Uterus (tissue), 4 donors: Measurements from ENCODE around the gene ATXN10. TPM values are rescaled to one million over a fixed set of nuclear protein-coding genes. Genes with fewer than 3 reads are reported as not detected.

Source experiments
- DNase-seq, 2 donors: peaks; one replicate each; pipeline ENCODE4 v3.0.0-alpha.2; 2019 to 2020
- H3K27ac ChIP-seq, 2 donors: fragments of 200-600 bp; sonication (generic); 1 replicate in 1 of 2; 2 replicates in 1 of 2; pipeline ENCODE4 v1.5.1; 2016 to 2018
- H3K27me3 ChIP-seq, 2 donors: fragments of 200-600 bp; sonication (generic); one replicate each; pipeline ENCODE4 v1.5.1; 2018 to 2019; ENCODE audit warnings: control low read depth in 1 of 2
- H3K36me3 ChIP-seq, 2 donors: fragments of 200-600 bp; sonication (generic); one replicate each; pipeline ENCODE4 v1.5.1; 2019; ENCODE audit warnings: control low read depth in 1 of 2
- H3K4me1 ChIP-seq, 2 donors: fragments of 200-600 bp; sonication (generic); one replicate each; pipeline ENCODE4 v1.5.1; 2018 to 2019; ENCODE audit warnings: control low read depth in 1 of 2
- H3K4me3 ChIP-seq, 2 donors: fragments of 200-600 bp; sonication (generic); 1 replicate in 1 of 2; 2 replicates in 1 of 2; pipeline ENCODE4 v1.5.1; 2018 to 2019; ENCODE audit warnings: mild to moderate bottlenecking in 1 of 2
- H3K9me3 ChIP-seq, 2 donors: fragments of 200-600 bp; sonication (generic); one replicate each; pipeline ENCODE4 v1.5.1; 2019; ENCODE audit warnings: control low read depth in 1 of 2
- POLR2A ChIP-seq, 2 donors: fragments of 450-650 bp; IDR thresholded peaks; one replicate each; pipeline ENCODE4 v1.6.1; 2016; ENCODE audit warnings: antibody characterized with exemption in 2 of 2, mild to moderate bottlenecking in 1 of 2, moderate library complexity in 1 of 2
- intact Hi-C: fragments of 100-400 bp; cut with DNase I; formaldehyde crosslinking; loops from one replicate; pipeline ENCODE4 v1.15.1; 2023; ENCODE audit warnings: low total_unique reads
- total RNA-seq, 4 donors: library from RNA; depleted of rRNA in 3 of 4; stranded (reverse); fragments of >200 nt in 3 of 4; gene quantifications; one replicate each; pipeline versions ENCODE4 v1.1.0 to v1.2.4, GENCODE V29; 2014 to 2023
- TF ChIP-seq, protein P1 (sequence below), 4 experiments: fragments of 200-600 bp in 2 of 4; fragments of 450-650 bp in 2 of 4; sonication (generic) in 2 of 4; IDR thresholded peaks; one replicate each; pipeline ENCODE4 v1.5.1; 2016 to 2019; ENCODE audit warnings: antibody characterized with exemption in 4 of 4, mild to moderate bottlenecking in 2 of 4, moderate library complexity in 1 of 4
- donor health status: DM: yes; HTN: yes; CAD: no.

ATXN10 gene
- total RNA-seq, 4 donors from 2014 or later = 251 to 258 (median 253) TPM

DNA sequence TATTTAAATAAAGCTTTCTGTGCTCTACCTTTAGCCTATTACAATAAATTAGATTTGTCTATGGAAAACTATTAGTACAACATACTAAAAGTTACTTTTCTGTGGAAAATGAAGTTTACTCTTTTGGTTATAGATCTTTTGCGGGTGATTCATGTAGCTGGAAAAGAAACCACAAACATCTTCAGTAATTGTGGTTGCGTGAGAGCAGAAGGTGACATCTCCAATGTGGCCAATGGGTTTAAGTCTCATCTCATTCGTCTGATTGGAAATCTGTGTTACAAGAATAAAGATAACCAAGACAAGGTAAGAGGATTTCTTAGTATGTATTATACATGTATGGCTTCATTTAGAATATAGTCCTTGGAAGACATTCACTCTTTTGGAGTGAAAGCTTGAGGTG lies 68.6 kb downstream of the ATXN10 start:
- TF ChIP-seq, protein P1, sequence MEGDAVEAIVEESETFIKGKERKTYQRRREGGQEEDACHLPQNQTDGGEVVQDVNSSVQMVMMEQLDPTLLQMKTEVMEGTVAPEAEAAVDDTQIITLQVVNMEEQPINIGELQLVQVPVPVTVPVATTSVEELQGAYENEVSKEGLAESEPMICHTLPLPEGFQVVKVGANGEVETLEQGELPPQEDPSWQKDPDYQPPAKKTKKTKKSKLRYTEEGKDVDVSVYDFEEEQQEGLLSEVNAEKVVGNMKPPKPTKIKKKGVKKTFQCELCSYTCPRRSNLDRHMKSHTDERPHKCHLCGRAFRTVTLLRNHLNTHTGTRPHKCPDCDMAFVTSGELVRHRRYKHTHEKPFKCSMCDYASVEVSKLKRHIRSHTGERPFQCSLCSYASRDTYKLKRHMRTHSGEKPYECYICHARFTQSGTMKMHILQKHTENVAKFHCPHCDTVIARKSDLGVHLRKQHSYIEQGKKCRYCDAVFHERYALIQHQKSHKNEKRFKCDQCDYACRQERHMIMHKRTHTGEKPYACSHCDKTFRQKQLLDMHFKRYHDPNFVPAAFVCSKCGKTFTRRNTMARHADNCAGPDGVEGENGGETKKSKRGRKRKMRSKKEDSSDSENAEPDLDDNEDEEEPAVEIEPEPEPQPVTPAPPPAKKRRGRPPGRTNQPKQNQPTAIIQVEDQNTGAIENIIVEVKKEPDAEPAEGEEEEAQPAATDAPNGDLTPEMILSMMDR (IDR thresholded peaks at IDR 0.05) = no peak
- no peak for TF ChIP-seq POLR2A (IDR thresholded peaks at IDR 0.05)
- DNase-seq = no peak
- Histone ChIP-seq H3K4me3 (no peak overlapping the region), H3K27me3 (no peaks in the 10 kb centered on the region), H3K27ac (no peak overlapping the region), H3K4me1 (no peaks in the 10 kb centered on the region), H3K9me3 (no peaks in the 10 kb centered on the region), H3K36me3 (no peaks in the 10 kb centered on the region)
- intact Hi-C loops = no loop called here

- H3K27ac ChIP-seq = no peak overlapping the region
- H3K4me1 ChIP-seq = no peaks in the 10 kb centered on the region
- no peaks in the 10 kb centered on the region for H3K9me3 ChIP-seq
- no peak for DNase-seq
- intact Hi-C loops = no loop called here
- H3K4me3 ChIP-seq = no peak overlapping the region
- no peaks in the 10 kb centered on the region for H3K36me3 ChIP-seq
- no peaks in the 10 kb centered on the region for H3K27me3 ChIP-seq
- TF ChIP-seq, protein P1 (IDR thresholded peaks at IDR 0.05) = no peak
- TF ChIP-seq POLR2A (IDR thresholded peaks at IDR 0.05) = no peak
Observed at GRCh38 chr22:45742866-45743450, 71.3 kb downstream of the ATXN10 start.

DNA sequence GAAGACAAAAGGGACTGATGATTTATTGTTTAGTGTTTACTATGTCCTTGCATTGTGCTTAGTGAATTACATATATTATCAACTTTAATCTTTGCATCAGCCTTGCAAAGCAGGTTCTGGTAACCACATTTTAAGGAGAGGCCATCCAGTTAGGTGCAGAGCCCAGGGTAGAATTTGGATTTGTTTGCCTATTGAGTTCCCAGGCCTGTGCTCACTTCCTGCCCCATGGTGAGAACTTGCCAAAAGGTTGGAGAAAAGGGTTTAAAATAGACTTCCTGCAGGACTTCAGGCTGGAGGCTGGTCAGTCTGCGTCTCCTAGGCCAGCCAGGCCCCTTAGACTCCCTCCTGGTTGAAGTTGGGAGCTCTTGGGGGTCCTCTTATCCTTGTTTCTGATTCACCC lies 72.1 kb downstream of the ATXN10 start:
- no peaks in the 10 kb centered on the region for H3K27me3 ChIP-seq
- no peaks in the 10 kb centered on the region for H3K4me1 ChIP-seq
- H3K4me3 ChIP-seq = no peak overlapping the region
- H3K36me3 ChIP-seq = no peaks in the 10 kb centered on the region
- intact Hi-C loops = no loop called here
- no peak for DNase-seq
- H3K9me3 ChIP-seq = no peaks in the 10 kb centered on the region
- no peak for TF ChIP-seq POLR2A (IDR thresholded peaks at IDR 0.05)
- TF ChIP-seq, protein P1 (IDR thresholded peaks at IDR 0.05) = no peak
- no peak overlapping the region for H3K27ac ChIP-seq

DNA sequence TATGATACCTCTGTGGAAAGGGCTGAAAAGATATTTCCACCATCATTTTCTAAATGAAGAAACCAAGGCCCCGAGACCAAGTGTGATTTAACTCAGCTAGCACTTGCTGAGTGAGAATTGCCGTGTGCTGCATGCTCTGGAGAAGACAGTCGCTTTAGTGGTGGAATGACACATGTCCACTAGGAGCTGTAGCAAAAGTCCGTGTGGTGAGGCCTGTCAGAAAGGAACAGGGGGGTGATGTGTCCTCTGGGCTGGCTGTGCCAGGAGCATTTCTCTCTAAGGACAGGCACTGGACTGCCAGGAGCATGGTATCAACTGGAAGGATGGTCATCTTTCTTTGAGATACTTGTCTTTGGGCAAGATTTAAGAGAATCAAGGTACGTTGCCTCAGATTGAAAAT lies 72.8 kb downstream of the ATXN10 start:
- no peaks in the 10 kb centered on the region for H3K4me1 ChIP-seq
- TF ChIP-seq, protein P1 (IDR thresholded peaks at IDR 0.05) = no peak
- no peak for TF ChIP-seq POLR2A (IDR thresholded peaks at IDR 0.05)
- no peaks in the 10 kb centered on the region for H3K9me3 ChIP-seq
- H3K36me3 ChIP-seq = no peaks in the 10 kb centered on the region
- DNase-seq = no peak
- H3K4me3 ChIP-seq = no peak overlapping the region
- no peak overlapping the region for H3K27ac ChIP-seq
- no peaks in the 10 kb centered on the region for H3K27me3 ChIP-seq
- intact Hi-C loops = no loop called here

DNA sequence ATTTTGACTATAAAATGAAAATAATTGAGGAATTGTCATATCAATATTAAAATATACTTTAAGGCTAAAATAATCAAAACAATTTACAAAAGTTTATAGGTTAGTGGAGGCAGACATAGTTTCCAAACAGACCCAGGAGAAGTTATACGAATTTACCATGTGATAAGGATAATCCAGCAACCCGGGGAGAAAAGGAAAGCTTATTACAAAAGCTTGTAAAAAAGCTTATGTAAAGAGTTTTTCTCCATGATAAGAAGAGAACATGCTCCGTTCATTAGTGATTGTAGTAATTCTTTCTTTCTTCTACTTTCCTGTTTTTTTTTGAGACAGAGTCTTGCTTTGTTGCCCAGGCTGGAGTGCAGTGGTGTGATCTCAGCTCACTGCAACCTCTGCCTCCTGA lies 79.0 kb downstream of the ATXN10 start:
- H3K9me3 ChIP-seq = no peaks in the 10 kb centered on the region
- no peaks in the 10 kb centered on the region for H3K27me3 ChIP-seq
- no peak overlapping the region for H3K27ac ChIP-seq
- intact Hi-C loops = no loop called here
- H3K4me1 ChIP-seq = no peaks in the 10 kb centered on the region
- no peak for DNase-seq
- no peaks in the 10 kb centered on the region for H3K36me3 ChIP-seq
- no peak overlapping the region for H3K4me3 ChIP-seq
- TF ChIP-seq, protein P1 (IDR thresholded peaks at IDR 0.05) = no peak
- TF ChIP-seq POLR2A (IDR thresholded peaks at IDR 0.05) = no peak
